Middle frontal gyrus (tissue), 1 donor: ENCODE measurements around the gene GALNTL6.

ENCODE experiments used
- DNase-seq: peaks from one replicate; pipeline ENCODE4 v3.0.0-alpha.2; 2015; ENCODE audit warnings: low spot score; ENCODE audit errors: extremely low spot score

GALNTL6 gene

GRCh38 chr4:172104539-172104938, 291.3 kb downstream of the GALNTL6 start:
- DNase-seq, result no peak

DNA sequence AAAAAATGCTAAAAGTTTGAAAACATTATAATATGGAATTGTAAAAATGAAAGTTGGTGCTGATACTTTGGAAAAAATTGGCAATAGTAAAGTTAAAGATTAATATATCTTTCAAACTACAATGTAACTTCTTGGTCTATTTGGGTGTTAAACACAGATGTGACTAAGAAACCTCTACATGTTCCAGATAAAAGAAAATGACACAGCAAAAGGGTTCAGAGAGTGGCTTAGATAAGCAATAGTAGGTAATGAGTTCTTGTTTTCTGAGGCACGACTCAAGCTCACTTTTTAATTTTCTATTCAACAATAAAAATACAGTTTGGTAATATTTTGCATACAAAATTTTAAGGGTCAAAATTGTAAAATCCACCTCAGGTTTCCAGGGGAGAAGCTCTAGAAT, 292.7 kb downstream of the GALNTL6 start:
- no peak for DNase-seq

GRCh38 chr4:172109466-172109865, 296.3 kb downstream of the GALNTL6 start:
- DNase-seq, result no peak

DNA sequence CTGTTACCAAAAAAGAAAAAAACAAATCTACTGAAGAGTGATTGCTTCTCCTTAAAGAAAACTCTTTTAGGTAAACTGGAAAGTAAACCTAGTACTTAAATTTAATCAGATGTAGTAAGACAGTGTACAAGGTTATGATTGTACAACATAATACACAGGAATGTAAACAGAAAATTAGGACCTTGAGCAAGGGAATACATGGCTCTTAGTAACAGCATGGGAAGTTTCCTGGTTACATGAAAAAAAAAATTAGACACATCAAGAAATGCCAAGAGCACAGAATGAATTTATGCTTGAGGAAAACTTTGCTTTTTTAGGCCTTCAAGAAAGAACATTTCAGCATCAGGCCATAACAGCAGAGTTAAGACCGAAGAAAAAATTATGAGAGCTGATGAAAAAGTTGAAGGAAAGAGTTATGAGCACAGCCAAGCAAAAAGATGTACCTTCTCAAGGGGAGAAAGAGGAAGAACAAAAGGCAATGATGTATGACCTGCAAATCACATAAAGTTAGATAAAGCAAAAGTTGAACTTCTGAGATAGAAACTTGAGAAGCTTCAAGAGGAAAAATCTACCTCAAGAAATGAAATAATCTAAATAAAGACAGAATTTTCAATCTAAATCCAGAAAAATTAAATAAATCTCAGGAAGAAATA, 311.6 kb downstream of the GALNTL6 start:
- no peak for DNase-seq

- no peak for DNase-seq
These were observed 312.2 kb downstream of the GALNTL6 start for GRCh38 chr4:172125443-172125842.

- no peak for DNase-seq
These were observed 314.0 kb downstream of the GALNTL6 start for GRCh38 chr4:172127168-172127567.

GRCh38 chr4:172129593-172129992, 316.4 kb downstream of the GALNTL6 start:
- DNase-seq, result no peak

- no peak for DNase-seq
These were observed 321.3 kb downstream of the GALNTL6 start for GRCh38 chr4:172134521-172134920.

GRCh38 chr4:172141025-172141424, 327.8 kb downstream of the GALNTL6 start:
- DNase-seq, result no peak

- DNase-seq, result no peak
These were observed 329.1 kb downstream of the GALNTL6 start for GRCh38 chr4:172142281-172142741.

DNA sequence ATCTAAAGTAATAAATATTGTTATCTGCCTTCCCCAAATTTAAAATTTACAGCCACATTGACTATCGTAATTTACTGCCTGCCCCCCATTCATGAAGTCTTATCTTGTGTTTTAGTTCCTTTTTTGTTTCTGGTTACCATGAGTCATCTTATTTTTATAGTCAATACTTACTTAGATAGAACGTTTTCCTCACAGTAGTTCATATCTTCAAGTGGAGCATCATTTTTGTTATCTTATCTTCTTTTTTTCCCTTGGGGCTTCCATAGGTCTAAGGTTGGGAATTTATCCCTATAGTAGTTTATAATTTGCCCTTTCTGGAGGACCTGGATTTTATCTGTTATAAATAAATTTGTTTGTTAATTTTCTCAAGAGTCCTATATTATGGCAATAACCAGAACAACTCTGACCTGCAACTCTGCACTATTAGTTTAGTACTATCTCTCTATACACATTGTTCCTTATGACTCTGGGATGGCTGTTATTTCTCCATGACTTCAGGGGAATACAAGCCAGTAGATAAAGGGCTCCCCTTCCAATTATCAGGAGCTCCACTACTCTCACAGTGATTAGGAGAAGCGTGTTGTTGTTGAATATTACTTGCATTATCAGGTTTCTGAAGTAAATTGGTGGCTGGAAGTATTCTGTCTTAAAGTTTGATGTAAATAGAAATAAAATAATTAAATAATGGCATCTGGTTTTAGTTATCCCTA, 330.6 kb downstream of the GALNTL6 start:
- no peak for DNase-seq

DNA sequence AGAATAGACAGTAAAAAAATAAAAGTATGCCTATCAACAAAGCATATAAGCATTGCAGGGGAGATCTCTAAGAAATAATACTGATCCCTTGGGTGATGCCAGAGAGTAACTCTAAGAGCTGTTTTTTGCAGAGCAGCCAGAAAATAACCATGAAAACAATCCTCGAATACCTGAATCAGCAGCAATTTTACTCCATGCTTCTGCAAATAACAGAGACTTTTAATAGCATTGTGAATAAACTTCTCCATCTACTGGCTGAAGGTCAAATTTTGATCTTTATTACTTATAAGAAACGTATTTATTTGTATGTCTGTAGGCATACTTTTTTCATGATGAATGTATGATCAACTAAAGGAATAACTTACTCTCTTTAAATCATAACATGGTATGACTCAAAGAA, 334.5 kb downstream of the GALNTL6 start:
- no peak for DNase-seq

DNA sequence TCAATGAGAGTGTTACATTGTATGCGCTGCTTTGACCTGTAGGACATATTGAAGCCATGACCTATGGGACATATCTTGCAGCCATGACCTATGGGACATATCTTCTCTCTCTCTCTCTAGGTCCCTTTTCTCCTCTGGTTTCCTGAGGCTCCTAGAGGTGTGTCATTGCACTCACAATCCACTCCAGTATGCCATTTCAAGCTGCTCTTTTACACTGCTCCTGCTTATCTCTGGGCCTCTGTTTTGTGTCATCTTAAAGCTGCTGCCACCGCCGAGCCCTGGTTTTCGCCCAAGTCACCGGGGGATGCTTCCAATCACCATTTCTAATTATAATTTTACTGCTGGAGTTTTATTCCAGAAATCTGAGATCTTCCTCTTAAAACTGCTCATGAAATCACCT, 336.1 kb downstream of the GALNTL6 start:
- DNase-seq, result no peak

DNA sequence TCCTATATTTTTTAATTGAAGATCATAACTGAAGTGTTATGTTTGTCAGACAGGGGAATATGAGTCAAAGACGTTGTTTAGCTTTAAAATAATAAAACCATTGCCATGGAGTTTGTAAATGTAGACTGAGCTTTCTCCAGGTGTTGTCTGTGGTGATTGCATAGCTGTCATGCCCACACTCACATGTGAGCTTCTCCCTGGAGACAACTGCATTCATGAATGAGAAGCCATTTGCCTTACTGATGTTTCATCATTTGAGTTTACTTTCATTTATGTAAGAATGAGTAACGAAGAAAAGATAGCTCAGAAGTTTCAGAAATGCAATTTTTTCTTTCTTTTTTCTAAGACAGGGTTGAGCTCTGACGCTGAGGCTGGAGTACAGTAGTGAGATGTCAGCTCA, 339.1 kb downstream of the GALNTL6 start:
- no peak for DNase-seq

- DNase-seq, result no peak
These were observed 340.5 kb downstream of the GALNTL6 start for GRCh38 chr4:172153719-172154118.

DNA sequence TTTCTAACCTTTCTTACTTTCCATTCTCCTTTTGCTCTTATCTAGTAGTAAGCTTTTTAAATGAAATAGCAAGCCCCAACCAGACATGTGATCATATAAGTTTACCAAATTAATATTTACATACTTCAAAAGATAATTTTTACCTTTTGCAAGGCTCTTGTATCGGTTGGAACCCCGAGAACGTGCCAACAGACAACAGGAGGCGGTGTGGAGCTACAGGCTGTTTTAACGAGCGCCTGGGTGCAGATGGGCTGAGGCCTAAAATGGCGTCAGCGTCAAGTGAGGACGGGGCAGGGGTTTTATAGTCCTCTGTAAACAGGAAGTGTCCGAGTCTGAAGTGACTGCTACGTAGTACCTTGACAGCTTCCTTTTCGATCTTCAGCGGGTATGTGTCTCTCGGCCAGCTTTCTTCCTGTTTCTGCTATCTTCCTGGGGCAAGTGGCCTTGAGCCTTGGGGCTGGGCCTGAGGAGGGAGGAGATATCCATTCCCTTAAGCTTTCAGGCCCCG, 342.7 kb downstream of the GALNTL6 start:
- DNase-seq, result no peak

GRCh38 chr4:172157946-172158345, 344.7 kb downstream of the GALNTL6 start:
- no peak for DNase-seq

DNA sequence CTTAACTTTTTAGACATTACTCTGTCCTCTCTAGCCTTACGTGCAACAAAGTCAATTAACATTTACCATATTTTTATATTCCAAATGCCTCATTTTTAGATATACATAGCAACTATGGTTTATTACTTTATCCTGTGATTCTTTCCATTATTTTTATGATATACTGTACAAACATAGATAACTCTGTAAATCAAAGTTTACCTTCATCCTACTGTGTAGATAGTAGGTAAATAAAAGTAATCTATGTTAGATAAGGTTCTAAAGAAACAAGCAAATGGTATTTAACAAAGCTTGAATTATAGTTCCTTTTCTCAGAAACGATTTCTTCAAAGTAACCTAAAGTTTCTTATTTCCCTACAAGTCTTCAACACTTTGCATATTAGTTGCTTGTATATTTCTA, 350.0 kb downstream of the GALNTL6 start:
- no peak for DNase-seq

DNA sequence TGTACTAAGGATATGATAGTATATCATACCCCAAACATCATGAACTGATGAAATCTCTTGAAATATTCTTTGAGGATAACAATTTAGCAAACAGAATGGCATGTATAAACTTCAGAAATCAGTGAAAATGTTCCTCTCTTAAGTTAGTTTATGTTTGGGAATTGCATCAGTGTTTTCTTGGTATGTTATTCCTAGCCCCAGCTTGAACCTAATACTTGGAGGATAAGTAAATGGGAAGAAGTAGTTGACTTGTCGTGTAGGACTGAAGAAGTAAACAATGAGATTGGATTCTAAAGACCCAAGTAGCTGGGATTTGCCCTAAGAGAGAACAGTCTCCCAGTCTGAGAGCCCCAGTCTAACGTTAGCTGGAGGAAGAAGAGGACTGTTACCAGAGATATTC, 355.7 kb downstream of the GALNTL6 start:
- DNase-seq, result no peak

GRCh38 chr4:172169871-172170270, 356.7 kb downstream of the GALNTL6 start:
- DNase-seq, result no peak

DNA sequence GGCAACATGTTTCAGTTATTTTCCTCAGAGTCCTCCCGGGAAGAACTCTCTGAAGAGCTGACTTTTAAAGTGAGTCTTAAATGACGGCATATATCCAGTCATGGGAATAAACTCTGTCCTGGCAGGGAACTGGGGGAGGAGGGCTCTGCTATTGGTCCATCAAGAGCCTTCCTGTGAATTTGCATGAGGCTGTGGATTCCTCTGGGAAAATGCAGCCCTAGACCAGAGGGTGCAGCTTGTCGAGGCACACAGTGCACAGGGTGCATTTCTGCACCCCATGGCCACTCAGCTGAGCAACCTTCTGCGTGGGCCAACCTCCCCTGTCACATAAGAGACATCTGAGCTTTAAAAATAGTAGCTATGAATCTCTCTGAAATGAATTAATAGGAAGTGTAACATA, 360.0 kb downstream of the GALNTL6 start:
- DNase-seq, result no peak

- DNase-seq, result no peak
These were observed 364.2 kb downstream of the GALNTL6 start for GRCh38 chr4:172177382-172177781.
